Smooth muscle cell of the brain vasculature (primary cell): ENCODE measurements around the gene FGF18.
"Not testable (repeated sequence)": the region's sequence is repeated elsewhere in the genome, so short reads cannot be mapped to it uniquely, and the experiment has no call there.

Experiments
- DNase-seq: peaks from one replicate; pipeline ENCODE4 v3.0.0-alpha.2; 2012; ENCODE audit warnings: low read depth, low spot score

FGF18 gene, protein sequence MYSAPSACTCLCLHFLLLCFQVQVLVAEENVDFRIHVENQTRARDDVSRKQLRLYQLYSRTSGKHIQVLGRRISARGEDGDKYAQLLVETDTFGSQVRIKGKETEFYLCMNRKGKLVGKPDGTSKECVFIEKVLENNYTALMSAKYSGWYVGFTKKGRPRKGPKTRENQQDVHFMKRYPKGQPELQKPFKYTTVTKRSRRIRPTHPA

DNA sequence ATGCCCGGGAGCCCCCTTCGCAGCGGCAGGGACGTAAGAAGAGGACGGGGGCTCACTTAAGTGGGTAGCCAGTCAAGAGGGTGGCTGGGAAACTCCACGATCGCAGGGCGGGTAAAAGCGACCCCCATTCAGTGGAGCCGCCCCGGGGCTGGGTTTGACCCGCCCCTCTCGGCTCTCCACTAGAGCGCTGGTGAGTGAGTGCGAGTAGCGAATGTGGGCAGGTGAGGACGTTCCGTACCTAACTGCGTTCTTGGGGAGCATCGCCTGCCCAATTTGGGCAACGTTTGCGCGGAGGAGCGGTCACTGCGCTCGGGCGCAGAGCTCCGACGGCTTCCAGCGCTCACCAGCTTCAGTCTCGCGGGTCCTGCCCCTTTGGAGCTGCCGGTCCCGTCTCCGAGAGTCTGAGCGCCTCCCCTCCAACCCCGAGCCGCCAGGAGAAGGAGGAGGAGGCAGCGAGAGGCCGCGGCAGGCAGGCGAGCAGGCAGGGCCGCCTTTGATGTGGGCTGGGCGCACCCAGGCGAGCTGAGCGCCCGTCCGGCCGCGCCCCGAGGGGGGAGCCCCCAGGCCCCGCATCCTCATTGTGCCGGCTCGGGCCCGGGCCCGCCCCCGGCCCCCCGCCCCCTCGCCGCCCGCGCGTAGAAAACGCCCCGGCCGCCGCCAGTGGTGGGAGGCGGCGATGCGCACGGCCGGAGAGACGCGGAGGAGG is at the start of gene FGF18:
TSS of gene FGF18 (plus strand) at position 666 of the 706 bp plus-strand sequence. CDS start 553 bp downstream, outside the sequence.
- no peak for DNase-seq

DNA sequence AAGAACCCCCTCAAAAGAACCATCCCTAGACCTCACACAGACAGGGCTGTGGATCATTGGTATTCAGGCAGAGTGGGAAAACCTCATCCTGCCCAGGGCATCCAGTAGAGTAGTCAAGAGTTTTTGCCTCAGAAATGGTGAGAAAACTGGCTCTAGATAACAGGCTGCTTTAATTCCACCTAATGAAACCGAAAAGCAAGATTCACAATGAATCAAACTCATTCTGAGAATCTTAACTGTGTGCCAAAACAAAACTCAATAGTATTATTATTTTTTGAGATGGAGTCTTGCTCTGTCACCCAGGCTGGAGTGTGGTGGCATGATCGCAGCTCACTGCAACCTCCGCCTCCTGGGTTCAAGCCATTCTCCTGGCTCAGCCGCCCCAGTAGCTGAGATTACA is 49.5 kb upstream of the FGF18 start:
- no peak for DNase-seq

DNA sequence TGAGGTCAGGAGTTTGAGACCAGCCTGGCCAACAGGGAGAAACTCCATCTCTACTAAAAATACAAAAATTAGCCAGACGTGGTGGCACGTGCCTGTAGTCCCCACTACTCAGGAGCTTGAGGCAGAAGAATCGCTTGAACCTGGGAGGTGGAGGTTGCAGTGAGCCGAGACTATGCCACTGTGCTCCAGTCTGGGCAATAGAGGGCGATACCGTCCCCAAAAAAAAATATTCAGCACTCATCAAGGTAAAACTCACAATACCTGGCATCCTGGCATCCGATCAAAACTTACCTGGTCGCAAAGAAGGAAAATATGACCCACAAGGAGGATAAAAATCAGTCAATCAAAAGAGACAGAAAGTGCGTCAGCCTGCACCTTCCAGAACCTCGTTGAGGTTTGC is 48.6 kb upstream of the FGF18 start:
- not testable (repeated sequence) for DNase-seq

DNA sequence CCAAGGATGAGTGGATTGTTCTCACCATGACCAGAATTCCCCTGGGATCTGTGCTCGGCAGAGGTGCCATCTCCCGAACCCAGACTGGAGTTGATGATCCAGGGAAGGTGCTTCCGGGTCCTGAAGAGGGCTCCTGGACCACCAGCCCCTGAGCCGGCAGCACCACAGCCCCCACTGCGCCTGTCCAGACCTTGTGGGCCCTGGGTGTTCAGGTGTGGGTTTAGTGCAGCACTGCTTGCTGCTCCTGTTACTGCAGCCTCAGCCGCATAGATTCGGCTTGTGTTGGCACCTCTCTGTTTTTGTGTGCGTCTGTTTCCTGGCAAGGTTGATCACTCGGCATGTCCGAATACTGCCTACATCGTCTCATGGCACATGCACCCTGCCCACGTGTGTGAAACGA is 48.1 kb upstream of the FGF18 start:
- no peak for DNase-seq

DNA sequence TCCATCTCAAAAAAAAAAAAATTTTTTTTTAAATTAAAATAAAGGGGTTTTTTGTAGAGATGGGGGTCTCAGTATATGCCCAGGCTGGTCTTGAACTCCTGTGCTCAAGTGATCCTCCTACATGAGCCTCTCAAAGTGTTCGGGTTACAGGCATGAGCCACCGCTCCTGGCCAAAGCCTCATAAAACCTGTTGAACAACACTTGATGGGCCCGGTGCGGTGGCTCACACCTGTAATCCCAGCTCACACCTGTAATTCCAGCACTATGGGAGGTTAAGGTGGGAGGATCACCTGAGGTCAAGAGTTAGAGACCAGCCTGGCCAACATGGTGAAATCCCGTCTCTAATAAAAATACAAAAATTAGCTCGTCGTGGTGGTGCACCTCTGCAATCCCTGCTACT is 39.5 kb upstream of the FGF18 start:
- no peak for DNase-seq

DNA sequence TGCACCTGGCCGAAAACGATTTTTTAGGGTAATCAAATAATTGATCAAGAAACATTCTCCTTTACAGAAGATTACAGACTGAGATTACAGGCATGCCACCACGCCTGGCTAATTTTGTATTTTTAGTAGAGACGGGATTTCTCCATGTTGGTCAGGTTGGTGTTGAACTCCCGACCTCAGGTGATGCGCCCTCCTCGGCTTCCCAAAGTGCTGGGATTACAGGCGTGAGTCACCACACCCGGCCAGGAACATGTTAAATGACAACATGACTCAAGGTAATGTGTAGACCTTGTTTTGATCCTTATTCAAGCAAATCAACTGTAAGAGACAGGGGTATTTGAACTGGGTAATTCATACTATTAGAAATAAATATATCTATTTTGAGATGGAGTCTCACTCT is 35.0 kb upstream of the FGF18 start:
- not testable (repeated sequence) for DNase-seq

DNA sequence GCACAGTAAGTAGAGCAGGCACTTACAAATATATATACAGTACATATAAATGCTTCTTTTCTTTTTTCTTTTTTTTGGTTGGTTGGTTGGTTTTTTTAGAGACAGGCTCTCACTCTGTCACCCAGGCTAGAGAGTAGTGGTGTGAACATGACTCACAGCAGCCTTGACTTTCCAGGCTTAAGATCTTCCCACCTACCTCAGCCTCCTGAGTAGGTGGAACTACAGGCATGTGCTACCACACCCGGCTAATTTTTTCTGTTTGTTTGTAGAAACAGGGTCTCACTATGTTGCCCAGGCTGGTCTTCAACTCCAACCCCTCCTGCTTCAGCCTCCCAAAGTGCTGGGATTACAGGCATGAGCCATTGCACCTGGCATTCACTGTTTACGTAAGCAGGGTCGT is 34.4 kb upstream of the FGF18 start:
- DNase-seq = not testable (repeated sequence)

DNA sequence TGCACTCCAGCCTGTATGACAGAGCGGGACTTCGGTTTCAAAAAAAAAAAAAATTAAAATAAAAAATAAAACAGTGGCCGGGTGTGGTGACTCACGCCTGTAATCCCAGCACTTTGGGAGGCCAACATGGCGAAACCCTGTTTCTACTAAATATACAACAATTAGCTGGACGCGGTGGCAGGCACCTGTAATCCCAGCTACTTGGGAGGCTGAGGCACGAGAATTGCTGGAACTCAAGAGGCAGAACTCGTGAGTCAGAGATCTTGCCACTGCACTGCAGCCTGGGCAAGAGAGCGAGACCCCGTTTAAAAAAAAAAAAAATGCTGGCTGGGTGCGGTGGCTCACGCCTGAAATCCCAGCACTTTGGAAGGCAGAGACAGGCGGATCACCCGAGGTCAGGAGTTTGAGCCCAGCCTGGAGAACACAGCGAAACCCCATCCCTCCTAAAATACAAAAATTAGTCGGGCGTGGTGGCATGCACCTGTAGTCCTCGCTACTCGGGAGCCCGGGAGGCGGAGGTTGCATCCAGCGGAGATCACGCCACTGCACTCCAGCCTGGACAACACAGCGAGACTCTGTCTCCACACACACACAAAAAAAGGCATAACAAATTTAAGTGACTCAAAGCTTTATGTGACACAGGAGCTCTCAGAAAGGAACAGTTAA is 33.3 kb upstream of the FGF18 start:
- DNase-seq = no peak

DNA sequence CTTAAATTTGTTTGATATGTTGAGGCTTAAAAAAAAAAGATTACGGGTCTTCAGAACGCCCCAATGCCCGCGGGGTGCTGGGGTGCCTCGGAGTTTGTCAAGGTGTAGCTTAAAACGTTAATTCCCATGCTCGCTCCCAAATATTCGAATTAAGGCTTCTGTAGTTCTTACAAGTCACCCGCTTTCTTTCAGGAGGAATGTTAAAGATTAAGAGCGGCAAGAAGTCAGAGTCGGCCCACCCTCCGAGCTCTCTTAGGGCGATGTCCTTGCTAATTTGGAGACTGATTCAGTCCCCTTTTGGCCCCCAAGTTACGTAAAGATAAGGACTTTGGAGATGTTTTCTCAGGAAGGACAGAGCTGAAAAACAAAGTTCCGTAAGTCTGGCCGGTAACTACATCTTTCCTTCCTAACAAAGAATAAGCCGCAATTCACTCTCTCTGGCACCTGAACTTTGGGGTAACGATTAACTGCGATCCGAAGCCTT is 32.5 kb upstream of the FGF18 start:
- DNase-seq = no peak

DNA sequence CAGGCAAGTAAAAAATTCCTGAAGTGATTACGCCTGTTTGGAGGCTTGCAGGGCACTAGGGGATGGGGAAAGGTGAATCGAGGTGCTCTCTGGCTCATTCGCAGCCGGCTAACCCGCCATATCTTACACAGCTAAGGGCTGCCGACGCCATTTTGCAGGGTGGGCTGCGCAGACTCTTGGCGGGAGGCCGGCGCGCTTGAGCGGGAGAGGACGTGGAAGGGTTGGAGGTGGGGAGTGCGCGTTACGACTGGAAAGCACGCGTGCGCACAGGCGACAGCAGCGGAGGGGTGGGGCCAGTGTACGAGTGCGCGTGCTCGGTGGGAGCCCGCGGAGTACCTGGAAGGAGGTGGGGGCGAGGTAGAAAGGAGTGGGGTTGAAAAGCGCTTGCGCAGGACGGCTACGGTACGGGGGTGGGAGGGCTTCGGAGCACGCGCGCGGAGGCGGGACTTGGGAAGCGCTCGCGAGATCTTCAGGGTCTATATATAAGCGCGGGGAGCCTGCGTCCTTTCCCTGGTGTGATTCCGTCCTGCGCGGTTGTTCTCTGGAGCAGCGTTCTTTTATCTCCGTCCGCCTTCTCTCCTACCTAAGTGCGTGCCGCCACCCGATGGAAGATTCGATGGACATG is 32.0 kb upstream of the FGF18 start, which contains the start of gene NPM1:
TSS of gene NPM1 (plus strand) at position 505 of the 625 bp plus-strand sequence. CDS start at position 605, 100 bp downstream.
- DNase-seq = peak; percentile 96

DNA sequence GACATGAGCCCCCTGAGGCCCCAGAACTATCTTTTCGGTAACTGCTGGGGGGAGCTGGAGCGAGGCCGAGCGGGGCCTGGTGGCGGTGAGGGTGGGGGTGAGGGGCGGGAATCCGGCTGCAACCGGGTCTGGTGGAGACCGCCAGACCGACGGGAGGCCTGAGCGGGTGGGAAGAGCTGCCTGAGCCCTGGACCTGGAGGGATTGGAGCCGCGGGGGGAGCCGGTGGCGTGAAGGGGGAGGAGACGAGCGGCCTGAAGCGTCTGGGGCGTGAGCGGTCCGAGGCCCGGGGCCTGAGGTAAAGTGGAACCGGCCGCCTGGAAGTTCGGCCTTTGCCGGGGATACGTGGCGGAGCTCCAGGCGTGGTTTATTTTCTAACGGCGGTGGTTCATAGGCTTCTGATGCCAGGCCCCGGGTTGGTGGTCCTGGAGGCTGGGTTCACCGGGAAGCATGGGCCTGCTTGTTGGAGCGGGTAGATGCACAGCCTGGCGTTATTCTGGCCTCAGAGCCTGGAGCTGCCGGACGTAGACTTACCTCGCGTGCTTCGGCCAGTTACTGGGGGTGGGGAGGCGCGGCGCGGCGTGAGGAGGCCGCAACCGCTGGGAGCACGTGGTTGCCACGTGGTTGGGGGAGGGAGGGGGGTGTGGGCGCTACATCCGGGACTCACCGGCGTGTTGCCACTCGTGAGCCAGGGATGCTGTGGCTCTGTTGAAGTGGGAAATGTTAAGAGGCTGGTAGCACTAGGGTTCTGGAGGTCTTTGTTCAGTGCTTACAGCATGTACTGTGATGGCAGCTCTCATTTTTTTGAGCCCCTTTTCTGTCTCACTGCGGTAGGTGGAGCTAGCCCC is 31.3 kb upstream of the FGF18 start:
- no peak for DNase-seq

DNA sequence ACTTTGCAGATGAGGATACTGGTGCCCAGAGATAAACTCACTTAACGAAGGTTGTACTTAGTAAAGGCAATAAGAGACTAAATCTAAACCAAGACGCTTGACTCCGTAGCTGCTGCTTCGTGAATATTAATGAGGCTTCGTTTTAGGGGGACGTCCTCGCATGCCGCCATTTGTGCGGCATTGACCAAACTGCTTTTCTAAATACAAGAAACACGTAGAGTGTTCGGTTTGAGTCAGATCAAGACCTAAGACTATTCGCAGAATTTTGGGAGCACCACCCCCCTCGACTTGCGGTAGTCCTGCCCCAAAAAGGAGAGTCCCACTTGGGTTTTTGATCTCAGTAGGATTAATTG is 30.7 kb upstream of the FGF18 start:
- no peak for DNase-seq

DNA sequence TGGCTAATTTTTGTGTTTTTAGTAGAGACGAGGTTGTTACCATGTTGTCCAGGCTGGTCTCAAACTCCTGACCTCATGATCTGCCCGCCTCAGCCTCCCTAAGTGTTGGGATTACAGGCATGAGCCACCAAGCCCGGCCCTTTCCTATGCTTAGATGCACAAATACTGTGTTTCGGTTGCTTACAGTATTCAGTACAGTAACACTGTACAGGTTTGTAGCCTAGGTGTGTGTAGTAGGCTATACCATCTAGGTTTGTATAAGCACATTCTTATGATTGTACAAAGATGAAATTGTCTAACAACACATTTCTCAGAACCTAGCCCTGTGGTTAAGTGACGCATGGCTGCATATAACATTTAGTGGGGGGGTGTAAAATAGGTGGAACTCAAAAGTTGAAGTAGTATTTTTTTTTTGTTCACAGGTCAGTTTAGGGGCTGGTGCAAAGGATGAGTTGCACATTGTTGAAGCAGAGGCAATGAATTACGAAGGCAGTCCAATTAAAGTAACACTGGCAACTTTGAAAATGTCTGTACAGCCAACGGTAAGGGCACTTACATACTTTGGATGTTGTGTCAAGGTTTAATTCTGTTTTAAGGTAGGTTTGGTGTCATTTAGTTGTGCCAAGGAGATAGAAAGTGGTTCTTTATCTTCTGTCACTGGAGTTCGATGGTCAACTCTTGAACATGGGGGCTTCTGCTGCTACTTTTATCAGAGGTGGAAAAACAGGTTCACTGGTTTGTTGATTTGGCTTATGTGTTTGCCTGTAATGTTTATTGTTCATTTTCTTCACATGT is 28.4 kb upstream of the FGF18 start:
- DNase-seq = no peak

DNA sequence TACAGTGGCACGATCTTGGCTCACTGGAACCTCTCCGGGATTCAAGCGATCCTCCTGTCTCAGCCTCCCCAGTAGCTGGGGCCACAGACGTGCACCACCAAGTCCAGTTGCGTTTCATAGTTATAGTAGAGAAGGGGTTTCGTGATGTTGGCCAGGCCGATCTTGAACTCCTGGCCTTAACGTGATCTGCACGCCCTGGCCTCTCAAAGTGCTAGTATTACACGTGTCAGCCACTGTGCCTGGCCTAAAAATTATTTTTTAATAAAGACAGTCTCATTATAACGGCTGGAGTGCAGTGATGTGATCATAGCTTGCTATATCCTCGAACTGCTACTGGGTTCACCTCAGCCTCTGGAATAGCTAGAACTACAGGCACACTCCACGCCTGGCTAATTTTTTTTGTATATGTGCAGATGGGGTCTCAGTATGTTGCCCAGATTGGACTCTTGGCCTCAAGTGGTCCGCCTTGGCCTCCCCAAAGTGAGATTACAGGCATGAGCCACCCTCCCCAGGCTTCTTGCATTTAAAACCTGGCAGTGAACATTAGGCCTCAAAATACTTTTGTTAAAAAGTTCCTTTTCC is 27.4 kb upstream of the FGF18 start:
- DNase-seq = no peak

DNA sequence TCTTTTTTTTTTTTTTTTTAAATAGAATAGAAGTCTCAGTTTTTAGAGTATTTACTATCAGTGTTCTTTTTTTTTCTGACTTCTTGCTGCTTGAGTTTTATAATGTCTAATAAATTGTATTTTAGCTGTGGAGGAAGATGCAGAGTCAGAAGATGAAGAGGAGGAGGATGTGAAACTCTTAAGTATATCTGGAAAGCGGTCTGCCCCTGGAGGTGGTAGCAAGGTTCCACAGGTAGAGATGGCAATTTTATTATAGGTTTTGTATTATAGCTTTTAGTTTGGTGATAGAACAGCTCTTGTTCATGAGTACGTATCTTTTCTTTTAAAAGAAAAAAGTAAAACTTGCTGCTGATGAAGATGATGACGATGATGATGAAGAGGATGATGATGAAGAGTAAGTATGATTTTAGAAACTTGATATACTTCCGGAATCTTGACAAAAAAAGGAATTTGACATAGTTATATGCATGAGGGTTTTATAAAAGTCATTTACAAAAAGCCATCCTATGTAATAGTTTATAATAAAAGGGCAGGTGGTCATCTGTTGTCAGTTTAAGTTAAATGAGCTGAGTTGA is 26.8 kb upstream of the FGF18 start:
- no peak for DNase-seq

DNA sequence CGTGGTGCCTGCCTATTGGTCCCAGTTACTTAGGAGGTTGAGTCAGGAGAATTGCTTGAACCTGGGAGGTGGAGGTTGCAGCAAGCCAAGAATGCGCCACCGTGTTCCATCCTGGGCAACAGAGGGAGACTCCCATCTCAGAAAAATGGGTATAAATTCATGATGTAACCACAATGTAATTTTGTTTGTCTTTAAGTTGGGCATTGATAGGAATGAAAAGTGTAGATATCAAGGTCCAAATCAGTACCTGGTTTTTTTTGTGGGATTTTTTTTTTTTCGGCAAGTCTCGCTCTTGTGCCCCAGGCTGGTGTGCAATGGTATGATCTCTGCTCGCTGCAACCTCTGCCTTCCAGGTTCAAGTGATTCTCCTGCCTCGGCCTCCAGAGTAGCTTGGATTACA is 24.4 kb upstream of the FGF18 start:
- DNase-seq = no peak

DNA sequence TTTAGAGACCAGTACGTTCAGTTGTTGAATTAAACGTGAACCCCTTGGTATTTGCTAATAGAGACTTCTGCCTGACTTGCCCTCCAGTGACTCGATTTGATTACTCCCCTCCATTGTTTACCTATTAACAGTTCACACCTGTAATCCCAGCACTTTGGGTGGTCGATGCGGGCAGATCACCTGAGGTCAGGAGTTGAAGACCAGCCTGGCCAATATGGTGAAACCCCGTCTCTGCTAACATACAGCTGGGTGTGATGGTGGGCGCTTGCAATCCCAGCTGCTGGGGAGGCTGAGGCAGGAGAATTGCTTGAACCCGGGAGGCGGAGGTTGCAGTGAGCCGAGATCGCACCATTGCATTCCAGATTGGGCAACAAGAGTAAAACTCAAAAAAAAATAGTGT is 22.9 kb upstream of the FGF18 start:
- DNase-seq = not testable (repeated sequence)

DNA sequence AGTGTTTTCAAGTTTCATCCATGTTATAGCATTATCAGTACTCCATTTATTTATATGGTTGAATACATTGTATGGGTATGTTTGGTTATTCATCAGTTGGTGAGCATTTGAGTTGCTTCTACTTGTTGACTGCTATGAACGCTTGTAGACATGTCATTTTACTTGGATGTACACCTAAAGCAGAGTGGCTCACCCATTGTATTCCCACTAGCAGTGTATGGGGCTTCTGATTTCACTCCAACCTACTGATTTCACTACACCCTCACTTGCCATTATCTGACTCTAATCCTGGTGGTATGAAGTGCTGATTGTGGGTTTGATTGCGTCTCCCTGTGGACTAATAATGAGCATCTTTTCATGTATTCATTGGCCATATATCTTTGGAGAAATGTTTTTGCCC is 22.3 kb upstream of the FGF18 start:
- DNase-seq = no peak

DNA sequence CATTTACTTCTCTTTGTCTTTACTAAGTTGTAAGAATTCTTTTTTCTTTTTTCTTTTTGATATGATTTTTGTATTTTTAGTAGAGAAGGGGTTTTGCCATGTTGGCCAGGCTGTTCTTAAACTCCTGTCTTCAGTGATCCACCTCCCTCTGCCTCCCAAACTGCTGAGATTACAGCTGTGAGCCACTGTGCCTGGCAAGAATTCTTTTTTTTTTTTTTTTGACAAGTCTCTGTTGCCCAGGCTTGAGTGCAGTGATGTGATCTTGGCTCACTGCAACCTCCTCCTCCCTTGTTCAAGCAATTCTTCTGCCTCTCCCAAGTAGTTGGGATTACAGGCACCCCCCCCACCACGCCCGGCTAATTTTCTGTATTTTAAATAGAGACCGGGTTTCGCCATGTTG is 21.8 kb upstream of the FGF18 start:
- DNase-seq = no peak

DNA sequence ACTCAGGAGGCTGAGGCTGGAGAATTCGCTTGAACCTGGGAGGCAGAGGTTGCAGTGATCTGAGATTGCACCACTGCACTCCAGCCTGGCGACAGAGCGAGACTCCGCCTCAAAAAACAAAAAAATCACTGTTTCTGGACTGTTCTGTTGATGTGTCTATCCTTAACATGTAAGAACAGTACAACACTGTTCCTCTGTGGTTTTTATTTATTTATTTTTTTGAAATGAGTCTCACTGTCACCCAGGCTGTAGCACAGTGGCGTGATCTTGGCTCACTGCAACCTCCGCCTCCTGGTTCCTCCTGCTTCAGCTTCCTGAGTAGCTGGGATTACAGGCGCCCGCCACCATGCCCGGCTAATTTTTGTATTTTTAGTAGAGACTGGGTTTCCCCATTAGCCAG is 20.8 kb upstream of the FGF18 start:
- not testable (repeated sequence) for DNase-seq
